Upper lobe of left lung (tissue), 4 donors: ENCODE data around the gene RBMX.

ENCODE experiments used
- EP300 ChIP-seq, 4 donors: sonication (generic); formaldehyde crosslinking; IDR thresholded peaks; one replicate each; pipeline ENCODE4 v1.5.1; 2017; ENCODE audit warnings: antibody characterized with exemption in 4 of 4, control low read depth in 2 of 4
- POLR2A ChIP-seq, 4 donors: fragments of 450-650 bp; IDR thresholded peaks; one replicate each; pipeline ENCODE4 v1.5.1; 2016 to 2017; ENCODE audit warnings: antibody characterized with exemption in 4 of 4, mild to moderate bottlenecking in 2 of 4
- TF ChIP-seq, protein P1 (sequence below), 6 experiments: fragments of 450-650 bp in 4 of 6; fragments of 200-600 bp in 2 of 6; sonication (generic) in 2 of 6; IDR thresholded peaks; one replicate each; pipeline ENCODE4 v1.5.1; 2016 to 2019; ENCODE audit warnings: antibody characterized with exemption in 6 of 6

DNA sequence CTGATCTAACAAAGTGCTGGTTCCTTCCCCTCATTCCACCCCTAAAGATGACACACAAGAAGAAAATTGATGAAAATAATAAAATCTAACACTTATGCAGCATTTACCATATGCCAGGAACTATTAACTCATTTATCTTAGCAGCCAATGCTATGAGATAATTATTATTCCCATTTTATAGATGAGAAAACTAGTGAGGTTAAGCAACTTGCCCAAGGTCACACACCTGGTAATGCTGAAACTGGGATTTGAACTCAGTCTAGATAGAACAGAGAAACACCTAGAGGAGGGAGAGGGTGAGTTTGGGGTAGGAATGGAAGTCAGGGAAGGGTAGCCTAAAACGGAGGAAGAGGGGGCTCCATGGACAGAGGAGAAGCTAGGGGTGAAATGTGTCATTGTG is 18.6 kb downstream of the RBMX start:
- TF ChIP-seq, protein P1, sequence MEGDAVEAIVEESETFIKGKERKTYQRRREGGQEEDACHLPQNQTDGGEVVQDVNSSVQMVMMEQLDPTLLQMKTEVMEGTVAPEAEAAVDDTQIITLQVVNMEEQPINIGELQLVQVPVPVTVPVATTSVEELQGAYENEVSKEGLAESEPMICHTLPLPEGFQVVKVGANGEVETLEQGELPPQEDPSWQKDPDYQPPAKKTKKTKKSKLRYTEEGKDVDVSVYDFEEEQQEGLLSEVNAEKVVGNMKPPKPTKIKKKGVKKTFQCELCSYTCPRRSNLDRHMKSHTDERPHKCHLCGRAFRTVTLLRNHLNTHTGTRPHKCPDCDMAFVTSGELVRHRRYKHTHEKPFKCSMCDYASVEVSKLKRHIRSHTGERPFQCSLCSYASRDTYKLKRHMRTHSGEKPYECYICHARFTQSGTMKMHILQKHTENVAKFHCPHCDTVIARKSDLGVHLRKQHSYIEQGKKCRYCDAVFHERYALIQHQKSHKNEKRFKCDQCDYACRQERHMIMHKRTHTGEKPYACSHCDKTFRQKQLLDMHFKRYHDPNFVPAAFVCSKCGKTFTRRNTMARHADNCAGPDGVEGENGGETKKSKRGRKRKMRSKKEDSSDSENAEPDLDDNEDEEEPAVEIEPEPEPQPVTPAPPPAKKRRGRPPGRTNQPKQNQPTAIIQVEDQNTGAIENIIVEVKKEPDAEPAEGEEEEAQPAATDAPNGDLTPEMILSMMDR (IDR thresholded peaks at IDR 0.05) = no peak
- no peak for TF ChIP-seq POLR2A (IDR thresholded peaks at IDR 0.05)
- no peak for TF ChIP-seq EP300 (IDR thresholded peaks at IDR 0.05)
